Activated CD8-positive, alpha-beta memory T cell treated with anti-CD3 and anti-CD28 coated beads, Interleukin-2, amount 50 U/mL, for 24 hours (primary cell): ENCODE data around the gene ARF3.

Experiments used
- DNase-seq: peaks from one replicate; pipeline ENCODE4 v3.0.0-alpha.2; 2020; ENCODE audit errors: extremely low read depth

ARF3 gene

DNA sequence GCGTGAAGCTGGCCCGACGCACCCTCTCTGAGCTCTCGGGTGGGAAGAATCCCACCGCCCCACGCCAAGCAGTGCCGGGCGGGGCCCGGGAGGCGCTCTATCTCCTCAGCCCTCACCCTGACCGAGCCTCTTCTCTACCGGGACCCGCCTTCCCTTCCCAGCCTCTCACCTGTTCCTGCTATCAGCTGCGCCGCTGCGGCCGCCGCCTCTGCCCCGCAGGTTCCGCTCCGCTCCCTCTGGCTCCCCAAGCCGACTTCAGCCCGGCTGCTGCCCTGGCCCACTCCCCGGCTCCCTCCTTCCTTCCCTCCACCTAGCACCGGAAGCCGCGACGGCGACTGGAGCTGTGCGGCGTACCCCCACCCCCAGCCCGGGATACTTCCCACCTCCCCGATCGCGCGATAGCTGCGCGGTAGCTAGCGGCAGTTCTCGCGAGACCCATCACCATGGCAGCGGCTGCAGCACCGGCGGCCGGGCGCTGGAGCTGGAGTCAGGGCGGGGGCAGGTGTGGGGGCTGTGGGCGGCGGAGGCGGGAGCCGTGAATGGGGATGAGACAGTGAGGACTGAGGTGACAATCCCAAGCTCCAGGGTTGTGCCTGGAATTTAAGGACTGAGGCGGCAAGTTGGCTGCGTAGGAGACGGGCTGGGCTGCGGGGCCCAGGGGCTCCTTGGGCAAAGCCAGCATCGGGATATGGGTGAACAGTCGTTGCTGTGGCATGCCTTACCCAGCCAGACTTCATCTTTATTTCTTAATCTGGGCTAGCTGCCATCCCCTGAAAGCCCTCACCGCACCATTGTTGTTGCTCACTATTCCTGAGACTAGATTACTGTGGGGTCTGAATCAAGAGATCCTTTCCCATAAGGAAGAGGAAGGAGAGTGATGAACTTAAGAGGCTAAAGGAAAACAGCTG lies at the start of gene ARF3:
TSS of gene ARF3 (minus strand) at position 347 of the 908 bp plus-strand sequence. CDS start 16,392 bp downstream, outside the sequence.
- DNase-seq, result peak; percentile 63

DNA sequence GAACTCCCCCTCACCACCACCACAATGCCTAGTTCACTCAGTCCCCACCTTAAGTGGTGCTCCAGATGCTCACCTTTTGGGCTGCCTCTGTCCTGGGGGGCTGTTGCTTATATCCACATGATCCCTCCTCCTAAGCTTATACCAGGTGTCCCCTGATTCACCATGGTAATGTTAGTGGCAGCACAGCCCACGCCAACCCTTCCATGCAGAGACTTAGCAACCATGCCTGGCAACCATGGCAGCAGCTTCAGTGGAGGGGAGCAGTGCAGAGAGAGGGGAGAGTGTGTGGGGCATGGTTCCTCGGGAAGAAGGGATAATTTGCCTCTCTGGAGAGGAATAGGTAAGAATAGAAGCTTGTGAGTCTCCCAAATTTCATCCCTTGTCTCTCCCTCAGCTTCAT lies 43.1 kb upstream of the ARF3 start:
- DNase-seq, result no peak

DNA sequence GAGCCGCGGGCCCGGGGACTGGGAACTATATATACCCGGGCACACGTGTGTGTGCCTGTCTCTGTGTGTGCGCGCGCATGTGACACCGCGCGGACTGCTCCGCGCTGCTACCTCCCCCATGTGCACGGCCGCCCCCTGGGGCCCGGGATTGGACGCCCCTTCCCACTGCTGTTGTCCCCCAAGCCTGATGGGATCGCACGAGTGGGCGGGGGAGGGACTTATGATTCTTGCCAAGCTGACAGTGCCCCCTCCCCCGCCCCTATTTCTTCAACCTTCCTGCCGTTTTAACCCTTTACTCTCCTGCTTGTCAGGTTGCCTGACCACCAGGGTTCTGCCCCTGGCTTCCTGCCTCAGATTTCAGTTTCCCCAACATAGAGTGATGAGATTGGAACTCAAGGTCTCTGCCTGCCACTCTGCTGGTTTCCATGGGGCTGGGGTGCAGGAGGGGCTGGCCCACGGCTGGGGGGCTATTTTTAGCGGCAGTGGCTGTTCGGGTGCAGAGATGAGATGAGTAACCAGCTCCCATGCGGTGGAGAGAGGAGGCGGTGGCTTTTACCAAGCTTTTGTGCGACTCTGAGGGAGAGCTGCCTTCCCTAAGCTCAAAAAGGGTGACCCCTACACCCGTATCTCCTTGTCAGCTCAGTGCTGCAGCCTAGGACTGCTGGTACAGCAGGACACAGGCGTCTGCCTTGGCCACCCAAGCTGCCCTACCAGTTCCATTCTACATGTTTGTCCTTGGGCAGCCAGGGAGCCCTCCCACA lies 42.3 kb upstream of the ARF3 start, which contains the start of gene DDN:
TSS of gene DDN (minus strand) at position 5 of the 761 bp plus-strand sequence. CDS start 88 bp downstream, outside the sequence.
- no peak for DNase-seq

DNA sequence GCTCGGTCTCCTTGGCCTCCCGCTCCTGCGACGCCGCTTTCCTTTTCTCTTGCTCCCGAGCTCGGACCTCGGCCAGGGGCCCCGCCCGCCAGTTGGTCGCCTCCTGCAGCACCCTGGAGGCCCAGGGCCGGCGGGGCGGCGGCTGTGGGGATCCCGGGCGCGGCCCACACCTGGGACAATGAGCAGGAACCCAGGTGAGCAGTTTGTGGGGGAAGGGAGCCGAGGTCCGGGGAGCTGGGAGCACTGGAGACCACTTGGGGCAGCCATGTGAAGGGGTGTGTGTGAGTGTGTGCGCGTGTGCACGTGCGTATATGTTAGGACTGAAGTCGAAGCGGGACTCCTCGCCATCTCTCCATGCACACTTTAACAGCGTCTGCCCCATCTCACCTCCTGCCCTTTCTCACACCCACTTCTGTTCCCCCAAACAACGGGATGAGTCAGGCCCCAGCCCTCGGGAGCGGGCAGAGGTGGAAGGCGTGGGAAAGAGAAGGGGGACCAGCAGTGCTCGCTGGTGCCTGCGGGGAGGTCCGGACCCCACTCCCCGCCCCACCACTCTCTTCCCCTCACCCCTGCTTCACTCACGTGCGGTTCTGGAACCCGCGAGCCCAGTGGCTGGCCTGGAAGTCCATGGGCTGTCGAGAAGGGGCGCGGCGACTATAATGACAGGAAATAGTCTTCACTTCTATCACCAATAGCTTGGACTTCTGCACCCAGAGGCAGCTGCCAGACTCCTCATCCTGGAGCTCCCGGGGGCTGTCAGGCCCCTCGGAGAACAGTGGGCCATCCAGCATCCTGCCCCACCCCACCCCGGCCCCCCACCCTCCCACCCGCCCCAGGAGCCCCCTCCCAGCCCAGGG lies 41.4 kb upstream of the ARF3 start:
- no peak for DNase-seq

DNA sequence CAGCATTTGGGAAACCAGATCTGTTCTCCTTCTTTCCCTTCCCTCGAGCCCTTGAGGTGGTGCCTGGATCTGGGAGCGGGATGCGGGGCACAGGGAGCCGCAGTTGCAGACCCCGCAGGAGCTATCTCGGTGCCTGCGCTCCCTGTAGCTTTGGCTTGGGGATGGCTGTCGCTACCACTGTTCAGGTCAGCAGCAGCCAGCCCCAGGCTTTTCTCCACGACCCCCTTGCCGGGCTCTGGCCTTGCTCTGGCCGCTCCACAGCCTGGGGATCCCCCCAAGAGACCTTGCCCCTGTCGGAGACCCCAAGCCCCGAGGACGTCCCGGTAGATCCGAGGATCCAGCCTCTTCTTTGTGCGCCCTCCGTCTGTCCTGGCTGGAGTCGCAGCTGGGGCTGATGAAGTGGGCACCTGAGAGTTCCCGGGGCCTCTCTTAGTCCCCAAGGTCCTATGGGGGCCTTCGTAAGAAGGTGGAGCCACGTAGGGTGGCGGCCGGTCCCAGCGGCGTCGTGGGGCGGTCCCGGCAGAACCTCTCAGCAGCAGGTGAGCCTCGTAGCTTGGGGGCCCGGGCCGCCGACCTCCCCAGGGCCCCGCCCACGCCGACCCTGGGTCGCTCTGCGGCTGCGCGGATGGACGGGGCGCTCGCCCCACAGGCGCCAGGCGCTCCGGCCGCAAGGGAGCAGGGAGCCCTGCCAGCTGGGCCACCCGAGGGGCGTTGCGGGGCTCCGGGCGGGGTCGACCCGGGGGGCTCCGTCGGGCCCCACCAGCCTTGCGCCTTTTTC lies 40.6 kb upstream of the ARF3 start:
- DNase-seq, result no peak

DNA sequence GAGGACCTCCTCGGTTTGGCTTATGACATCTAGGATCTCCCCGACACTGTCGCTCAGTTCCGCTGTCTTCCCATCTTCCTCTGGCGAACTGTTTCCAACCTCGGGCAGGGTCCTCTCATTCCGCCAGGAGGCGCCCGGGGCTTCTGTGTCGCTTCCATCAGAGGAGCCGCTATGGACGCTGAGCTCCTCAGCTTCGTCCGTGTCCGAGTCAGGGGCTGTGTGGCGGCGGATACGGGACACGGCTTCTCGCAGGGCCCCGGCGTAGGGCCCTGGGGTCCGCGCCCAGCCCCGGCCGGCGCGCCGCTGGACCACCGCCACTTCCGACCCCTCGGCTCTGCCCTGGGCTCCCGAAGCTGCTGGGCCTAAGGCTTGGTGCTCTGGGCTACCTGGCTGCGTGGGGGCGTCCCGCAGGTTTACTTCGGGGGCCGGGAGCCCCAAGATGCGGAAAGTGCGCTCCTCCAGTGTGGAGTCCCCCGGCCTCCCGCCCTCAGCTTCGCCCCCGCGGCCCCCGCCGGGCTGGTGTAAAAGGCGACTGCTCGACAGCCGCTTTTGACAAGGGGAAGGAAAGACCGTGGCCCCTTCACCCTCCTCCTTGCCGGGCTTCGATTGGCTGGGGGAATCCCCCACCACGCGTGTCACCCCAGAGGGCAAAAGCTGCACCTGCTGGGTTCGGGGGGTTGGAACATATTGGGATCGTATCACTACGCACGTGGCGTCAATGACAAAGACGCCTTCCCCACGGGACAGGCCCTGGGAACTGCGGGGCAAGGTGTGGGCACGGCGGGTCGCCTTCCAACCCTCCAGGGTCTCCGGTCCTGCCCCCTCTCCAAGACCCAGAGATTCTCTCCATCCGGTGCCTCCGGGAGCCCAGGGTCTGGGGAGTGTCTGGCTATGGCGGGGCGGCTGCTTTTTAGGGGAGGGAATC lies 39.8 kb upstream of the ARF3 start:
- DNase-seq, result no peak

DNA sequence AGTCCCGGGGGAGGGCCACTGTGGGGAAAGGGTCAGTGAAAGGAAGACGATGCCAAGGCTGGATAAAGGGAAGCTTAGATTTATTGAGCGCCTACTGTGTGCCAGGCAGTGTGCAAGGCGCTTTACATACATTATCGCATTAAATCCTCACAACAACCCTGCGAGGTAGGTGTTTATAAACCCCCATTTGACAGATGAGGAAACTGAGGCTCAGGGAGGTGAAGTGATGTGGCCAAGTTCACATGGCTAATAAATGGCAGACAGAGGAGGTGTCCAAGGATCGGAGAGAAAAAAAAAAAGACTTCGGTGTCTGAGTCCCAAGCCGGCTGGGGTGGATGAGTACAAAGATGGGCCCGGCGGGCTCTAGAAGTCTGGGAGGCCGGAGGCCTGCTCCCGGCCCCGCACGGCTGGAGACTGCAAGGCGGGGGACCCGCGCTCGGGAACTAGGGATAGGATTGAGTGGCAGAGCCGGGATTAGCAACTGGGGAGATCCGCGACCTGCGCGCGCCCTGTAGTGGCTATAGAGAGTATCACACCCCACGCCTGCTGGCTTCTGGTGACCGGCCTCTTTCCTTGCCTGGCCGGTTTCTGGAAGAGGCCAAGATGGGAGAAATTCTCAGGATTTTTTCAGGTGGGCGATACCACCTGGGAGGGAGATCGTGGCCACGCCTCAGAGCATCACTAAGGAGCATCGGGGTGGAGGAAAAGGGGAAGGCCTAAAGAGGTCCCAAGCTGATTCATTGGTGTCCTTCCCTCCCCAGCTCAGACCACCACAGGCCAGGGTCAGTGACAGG lies 38.0 kb upstream of the ARF3 start:
- no peak for DNase-seq

DNA sequence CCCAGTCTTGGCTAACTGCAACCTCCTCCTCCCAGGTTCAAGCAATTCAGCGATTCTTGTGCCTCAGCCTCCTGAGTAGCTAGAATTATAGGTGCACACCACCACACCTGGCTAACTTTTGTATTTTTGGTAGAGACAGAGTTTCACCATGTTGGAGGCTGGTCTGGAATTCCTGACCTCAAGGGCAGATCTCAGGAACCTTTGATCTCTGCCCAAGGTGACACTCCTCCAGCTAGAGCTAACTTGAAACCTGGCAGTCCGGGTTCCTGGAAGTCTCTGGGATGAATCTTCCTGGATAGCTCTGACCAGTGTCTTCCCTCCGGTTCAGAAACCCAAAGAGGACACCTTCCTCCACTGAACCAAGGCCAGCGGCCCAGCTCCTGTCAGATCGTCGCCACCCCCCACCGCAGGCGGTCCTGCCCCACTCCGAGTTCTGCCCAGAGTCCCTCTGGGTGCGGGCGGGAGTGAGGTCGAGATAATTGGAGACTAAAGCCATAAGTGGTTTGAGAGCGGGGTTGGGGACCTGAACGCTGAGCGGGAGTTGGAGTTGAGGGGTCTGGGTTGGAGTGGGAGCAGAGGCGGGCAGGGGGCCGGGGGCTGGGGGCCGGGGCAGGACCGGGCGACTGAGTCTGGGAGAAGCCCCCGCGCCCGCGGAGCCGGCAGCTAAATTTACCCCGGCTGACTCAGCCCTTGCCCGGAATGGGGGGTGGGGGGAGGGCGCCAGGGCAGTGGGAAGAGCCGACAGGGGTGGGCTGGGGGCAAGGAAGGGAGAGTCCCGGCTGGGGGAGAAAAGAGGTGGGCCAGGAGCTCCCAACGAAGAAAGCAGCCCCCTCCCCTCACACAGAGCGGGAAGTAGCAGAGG lies 37.2 kb upstream of the ARF3 start:
- DNase-seq, result no peak

DNA sequence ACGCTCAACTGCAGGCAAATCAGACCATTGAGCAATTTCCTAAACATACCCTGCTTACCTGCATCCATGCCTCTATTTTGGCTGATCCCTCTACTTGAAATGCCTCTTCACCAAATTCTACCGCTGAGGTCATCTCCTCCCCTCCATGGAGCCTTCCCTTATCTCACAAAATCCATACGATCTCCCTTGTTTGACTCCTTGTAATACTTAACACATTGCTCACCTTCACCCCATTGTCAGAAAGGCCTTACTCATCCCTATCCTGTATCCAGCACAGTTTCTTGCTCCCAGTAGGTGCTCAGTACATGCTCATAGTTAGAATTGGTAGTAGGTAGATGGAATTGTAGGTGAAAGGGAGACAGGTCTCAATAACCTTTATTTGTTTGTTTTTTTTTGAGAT lies 36.5 kb upstream of the ARF3 start:
- DNase-seq, result no peak

DNA sequence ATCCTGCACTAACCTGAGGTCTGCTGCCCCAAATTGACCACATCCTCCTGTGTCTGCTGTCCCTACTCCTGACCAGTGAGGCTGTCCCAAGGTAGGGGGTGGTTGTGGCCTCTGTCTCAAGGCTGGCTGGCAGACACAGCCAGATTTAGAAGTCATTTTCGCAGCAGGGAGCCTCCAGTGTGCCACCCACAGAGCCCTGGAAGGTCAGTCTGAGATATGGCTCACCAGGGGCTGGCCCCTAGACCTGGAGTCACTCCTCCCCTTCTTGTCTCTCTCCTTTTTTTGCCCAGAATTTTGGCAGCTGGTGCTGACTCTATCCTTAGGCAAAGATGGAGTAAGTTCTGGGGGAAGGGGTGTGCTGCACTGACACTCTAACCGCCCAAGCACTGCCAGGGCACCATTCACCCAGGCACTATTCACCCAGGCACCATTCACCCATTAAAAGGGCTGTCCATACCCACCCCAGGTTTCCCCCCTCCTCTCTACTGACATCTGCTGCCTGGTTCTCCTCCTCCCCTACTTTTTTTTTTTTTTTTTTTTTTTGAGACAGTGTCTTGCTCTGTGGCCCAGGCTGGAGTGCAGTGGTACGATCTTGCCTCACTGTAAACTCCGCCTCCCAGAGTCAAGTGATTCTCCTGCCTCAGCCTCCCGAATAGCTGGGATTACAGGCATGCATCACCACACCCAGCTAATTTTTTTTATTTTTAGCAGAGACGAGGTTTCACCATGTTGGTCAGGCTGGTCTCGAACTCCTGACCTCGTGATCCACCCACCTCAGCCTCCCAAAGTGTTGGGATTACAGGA lies 34.2 kb upstream of the ARF3 start:
- DNase-seq, result no peak

DNA sequence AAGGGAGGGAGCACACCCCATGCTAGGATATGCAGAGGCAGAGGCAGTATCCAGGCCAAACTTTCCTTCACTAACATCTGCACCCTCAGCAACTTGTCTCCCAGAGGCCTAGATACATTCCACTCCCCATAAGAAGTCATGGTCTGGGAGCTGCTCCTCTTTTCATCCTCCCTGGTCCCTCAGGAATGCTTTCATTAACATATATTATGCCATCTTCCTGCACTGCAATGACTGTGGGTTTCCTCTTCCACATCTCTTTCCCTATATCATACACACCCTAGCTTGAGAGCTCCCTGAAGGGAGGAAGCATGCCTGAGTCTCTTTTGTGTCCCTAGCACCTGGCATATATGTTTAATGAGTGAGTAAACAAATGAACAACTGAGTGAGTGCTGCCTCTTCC lies 33.3 kb upstream of the ARF3 start:
- DNase-seq, result no peak

DNA sequence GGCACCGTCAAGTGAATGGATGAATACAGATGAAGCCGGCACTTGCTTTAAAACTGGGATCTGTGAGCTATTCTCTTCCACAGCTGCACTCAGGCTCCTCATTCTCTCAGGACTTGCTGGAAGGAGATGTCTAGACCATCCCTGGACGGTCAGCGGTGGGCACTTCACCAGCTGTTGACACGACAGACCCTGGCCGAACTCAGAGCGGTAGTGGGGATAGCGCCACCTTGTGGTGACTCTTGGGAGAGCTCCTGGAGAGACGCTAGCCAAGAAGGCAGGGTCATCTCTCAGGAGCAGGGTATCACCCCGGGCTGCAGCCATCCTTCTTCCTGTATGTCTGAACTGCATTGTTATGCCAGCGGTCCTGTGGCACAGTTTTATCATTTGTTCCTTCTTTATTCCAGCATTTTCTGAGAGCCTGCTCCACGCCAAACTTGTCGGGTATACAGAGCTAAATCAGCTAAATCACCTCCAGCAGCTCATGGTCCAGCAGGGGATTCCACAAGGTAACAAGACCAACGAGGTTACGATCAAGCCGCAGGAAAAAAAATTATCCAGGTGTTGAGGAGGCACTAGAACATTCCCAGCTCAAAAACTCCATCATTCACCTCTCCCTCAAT lies 30.9 kb upstream of the ARF3 start:
- DNase-seq, result no peak

DNA sequence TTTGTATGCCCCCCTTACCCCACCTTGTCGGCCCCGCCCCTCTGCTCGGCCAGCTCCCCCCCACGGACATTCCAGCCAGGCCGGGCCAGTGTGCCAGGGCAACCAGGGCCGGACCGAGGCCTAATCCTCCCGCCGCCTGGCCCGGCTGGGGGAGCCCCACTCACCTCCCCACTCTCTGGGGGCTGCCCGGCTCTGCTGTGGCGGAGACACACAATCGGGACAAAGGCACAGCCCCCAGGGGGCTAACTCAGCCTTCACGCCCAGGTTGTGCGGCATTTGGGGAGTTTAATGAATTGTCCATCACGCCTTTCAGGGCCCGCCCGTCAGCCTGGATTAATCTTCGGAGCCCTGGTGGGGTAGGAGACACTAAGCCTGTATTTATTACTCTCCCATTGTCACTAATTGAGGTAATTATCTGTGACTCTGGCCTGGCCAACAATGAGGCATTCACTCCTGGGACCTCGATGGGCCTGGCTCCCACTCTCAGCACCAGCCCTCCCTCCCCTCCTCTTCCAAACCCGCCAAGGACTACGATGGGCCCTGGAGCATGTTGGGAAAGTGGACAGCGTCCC lies 29.5 kb upstream of the ARF3 start:
- DNase-seq, result no peak

DNA sequence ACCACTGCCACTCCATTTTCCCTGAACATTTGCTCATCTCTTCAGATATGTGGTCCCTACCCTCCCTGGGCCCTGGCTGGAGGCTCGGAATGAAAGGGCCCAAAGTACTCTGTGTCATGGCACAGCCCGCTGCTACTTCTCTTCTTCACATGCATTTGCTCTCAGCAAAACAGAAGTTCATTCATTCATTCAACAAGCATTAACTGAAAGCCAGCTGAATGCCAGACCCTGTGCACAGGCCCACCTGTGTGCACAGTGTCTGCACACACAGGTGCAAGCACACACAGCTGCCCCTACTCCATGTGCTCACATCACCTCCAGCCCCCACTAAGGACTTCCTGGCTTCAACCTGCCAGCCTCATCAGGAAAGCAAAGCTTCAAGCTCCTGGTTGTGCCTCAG lies 28.6 kb upstream of the ARF3 start:
- DNase-seq, result no peak

DNA sequence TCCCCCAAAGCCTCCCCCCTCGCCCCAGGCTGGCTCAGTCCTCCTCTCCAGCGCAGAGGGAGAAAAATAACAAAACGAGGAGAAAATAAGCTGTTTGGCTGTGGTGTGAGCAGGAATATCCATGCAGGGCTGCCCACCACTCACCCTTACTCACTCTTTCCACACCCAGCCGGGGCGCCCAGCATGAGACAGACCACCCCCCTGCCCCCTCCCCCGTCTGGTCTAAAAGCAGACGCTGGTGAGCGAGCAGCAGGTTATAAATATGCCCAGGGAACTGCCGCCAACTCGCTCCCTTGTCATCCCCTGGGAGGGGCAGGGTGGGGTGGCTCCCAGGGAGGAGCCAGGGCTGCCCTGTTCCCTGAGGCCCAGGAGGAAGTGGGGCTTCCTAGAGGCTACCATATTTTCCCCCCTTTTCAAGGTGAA lies 28.2 kb upstream of the ARF3 start:
- DNase-seq, result no peak

DNA sequence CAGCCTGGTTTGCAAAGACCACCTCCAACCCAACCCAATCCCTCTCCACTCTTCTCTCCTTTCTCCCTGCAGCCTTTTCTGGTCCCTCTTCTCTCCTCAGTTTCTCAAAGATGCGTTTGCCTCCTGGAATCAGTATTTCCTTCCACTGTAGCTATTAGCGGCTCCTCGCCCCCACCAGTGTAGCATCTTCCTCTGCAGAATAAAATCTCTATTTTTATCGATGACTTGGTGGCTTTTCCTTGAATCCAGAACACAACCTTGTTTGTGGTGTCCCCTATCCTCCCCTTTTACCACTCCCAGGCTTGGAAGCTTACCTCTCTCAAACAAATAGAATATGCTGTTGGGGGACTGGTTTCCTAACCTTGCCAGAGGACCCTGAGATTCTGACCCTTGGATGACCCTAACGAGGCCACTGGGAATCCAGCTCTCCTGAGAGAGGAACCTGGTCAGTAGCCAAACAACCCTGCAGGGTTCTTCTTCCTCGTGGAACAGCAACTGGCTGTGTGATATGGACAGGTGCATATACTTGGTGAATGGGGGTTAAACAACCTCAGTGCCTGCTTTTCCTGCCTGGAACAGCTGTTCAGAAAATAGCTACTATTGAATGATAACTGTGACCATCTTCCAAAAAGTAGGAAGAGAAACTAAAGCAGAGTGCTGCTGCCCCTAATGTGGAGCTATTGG lies 25.3 kb upstream of the ARF3 start:
- DNase-seq, result no peak
